ENCODE results near the gene CROCC2.

CROCC2 gene

GRCh38 chr2:240876035-240876474, 30.1 kb upstream of the CROCC2 start:
- no peak for DNase-seq

GRCh38 chr2:240876475-240877251, 29.5 kb upstream of the CROCC2 start:
- no peak for DNase-seq

- no peak for DNase-seq
Measured at GRCh38 chr2:240877460-240878340, 28.4 kb upstream of the CROCC2 start.

GRCh38 chr2:240878341-240878936, 27.7 kb upstream of the CROCC2 start:
- DNase-seq, result no peak

- no peak for DNase-seq
Measured at GRCh38 chr2:240879105-240879504, 27.0 kb upstream of the CROCC2 start.

- DNase-seq, result no peak
Measured at GRCh38 chr2:240881913-240882312, 24.2 kb upstream of the CROCC2 start.

- no peak for DNase-seq
Measured at GRCh38 chr2:240884221-240884620, 21.9 kb upstream of the CROCC2 start.

GRCh38 chr2:240884745-240885144, 21.4 kb upstream of the CROCC2 start:
- DNase-seq, result no peak

- no peak for DNase-seq
Measured at GRCh38 chr2:240885566-240885965, 20.6 kb upstream of the CROCC2 start.

GRCh38 chr2:240886023-240886565, 20.0 kb upstream of the CROCC2 start:
- no peak for DNase-seq

GRCh38 chr2:240886678-240887609, 19.2 kb upstream of the CROCC2 start:
- no peak for DNase-seq

GRCh38 chr2:240887631-240888030, 18.5 kb upstream of the CROCC2 start:
- no peak for DNase-seq

GRCh38 chr2:240888130-240888889, 17.8 kb upstream of the CROCC2 start:
- no peak for DNase-seq

GRCh38 chr2:240888890-240889573, 17.1 kb upstream of the CROCC2 start:
- DNase-seq, result no peak

GRCh38 chr2:240889601-240890560, 16.3 kb upstream of the CROCC2 start:
- no peak for DNase-seq

- DNase-seq, result no peak
Measured at GRCh38 chr2:240890691-240891090, 15.4 kb upstream of the CROCC2 start.

GRCh38 chr2:240891492-240892340, 14.4 kb upstream of the CROCC2 start:
- no peak for DNase-seq

GRCh38 chr2:240892356-240892755, 13.8 kb upstream of the CROCC2 start:
- no peak for DNase-seq

Measured in NCI-H526 (cell line).